ENCODE data around the gene KIAA0408. TPM values are rescaled to one million over a fixed set of nuclear protein-coding genes. Genes with fewer than 3 reads are reported as not detected.

KIAA0408 gene
- total and polyA plus RNA-seq, 2 donors from 2014 or later, result 0.47 to 2.7 TPM

- TF ChIP-seq CTCF (IDR thresholded peaks at IDR 0.05; ENCODE audit: borderline replicate concordance, extremely low read depth, insufficient read depth), result no peak
- H3K27me3 ChIP-seq (ENCODE audit: control insufficient read depth, insufficient read depth, low read length), result no peaks in the 10 kb centered on the region
- no peaks in the 10 kb centered on the region for H3K4me1 ChIP-seq (ENCODE audit: control insufficient read depth in 2 of 3, insufficient read depth in 2 of 3, low read depth in 1 of 3, low read length in 3 of 3)
- intact Hi-C loops (cut with DNase I), result no loop called here
- no peaks in the 10 kb centered on the region for H3K36me3 ChIP-seq (ENCODE audit: control insufficient read depth in 2 of 3, insufficient read depth in 3 of 3, low read length in 3 of 3)
- no peak overlapping the region for H3K4me3 ChIP-seq (ENCODE audit: low read length in 3 of 3)
- no peak overlapping the region for H3K9ac ChIP-seq (ENCODE audit: low read length in 3 of 3)
- no peaks in the 10 kb centered on the region for H3K9me3 ChIP-seq (ENCODE audit: control insufficient read depth in 2 of 3, insufficient read depth in 1 of 3, low read length in 3 of 3)
- FAIRE-seq, result no peak
- no peak overlapping the region for H3K27ac ChIP-seq (ENCODE audit: low read depth in 2 of 2, low read length in 2 of 2)
- DNase-seq, result peak in 1 of 5 donors; percentile 13
These were observed 1.6 kb downstream of the KIAA0408 start for GRCh38 chr6:127457456-127458064.

GRCh38 chr6:127456465-127456864 is 2.7 kb downstream of the KIAA0408 start:
- Histone ChIP-seq H3K4me3 (ENCODE audit: low read length in 3 of 3) (no peak overlapping the region), H3K9me3 (ENCODE audit: control insufficient read depth in 2 of 3, insufficient read depth in 1 of 3, low read length in 3 of 3) (no peaks in the 10 kb centered on the region), H3K36me3 (ENCODE audit: control insufficient read depth in 2 of 3, insufficient read depth in 3 of 3, low read length in 3 of 3) (no peaks in the 10 kb centered on the region), H3K27ac (ENCODE audit: low read depth in 2 of 2, low read length in 2 of 2) (no peak overlapping the region), H3K9ac (ENCODE audit: low read length in 3 of 3) (no peak overlapping the region), H3K27me3 (ENCODE audit: control insufficient read depth, insufficient read depth, low read length) (no peaks in the 10 kb centered on the region), H3K4me1 (ENCODE audit: control insufficient read depth in 2 of 3, insufficient read depth in 2 of 3, low read depth in 1 of 3, low read length in 3 of 3) (no peaks in the 10 kb centered on the region)
- FAIRE-seq (no peak), DNase-seq (no peak)
- intact Hi-C loops (cut with DNase I), result no loop called here
- TF ChIP-seq CTCF (IDR thresholded peaks at IDR 0.05; ENCODE audit: borderline replicate concordance, extremely low read depth, insufficient read depth), result no peak

- no peak overlapping the region for H3K27ac ChIP-seq (ENCODE audit: low read depth in 2 of 2, low read length in 2 of 2)
- no peak for FAIRE-seq
- TF ChIP-seq CTCF (IDR thresholded peaks at IDR 0.05; ENCODE audit: borderline replicate concordance, extremely low read depth, insufficient read depth), result no peak
- no peaks in the 10 kb centered on the region for H3K9me3 ChIP-seq (ENCODE audit: control insufficient read depth in 2 of 3, insufficient read depth in 1 of 3, low read length in 3 of 3)
- H3K36me3 ChIP-seq (ENCODE audit: control insufficient read depth in 2 of 3, insufficient read depth in 3 of 3, low read length in 3 of 3), result no peaks in the 10 kb centered on the region
- no peak for DNase-seq
- H3K9ac ChIP-seq (ENCODE audit: low read length in 3 of 3), result no peak overlapping the region
- no peak overlapping the region for H3K4me3 ChIP-seq (ENCODE audit: low read length in 3 of 3)
- H3K4me1 ChIP-seq (ENCODE audit: control insufficient read depth in 2 of 3, insufficient read depth in 2 of 3, low read depth in 1 of 3, low read length in 3 of 3), result no peaks in the 10 kb centered on the region
- H3K27me3 ChIP-seq (ENCODE audit: control insufficient read depth, insufficient read depth, low read length), result no peaks in the 10 kb centered on the region
- intact Hi-C loops (cut with DNase I), result no loop called here
These were observed 5.2 kb downstream of the KIAA0408 start for GRCh38 chr6:127453845-127454619.

All from kidney (tissue), 14 donors.